Measurements from ENCODE around the gene OR10J4. TPM values are rescaled to one million over a fixed set of nuclear protein-coding genes. Genes with fewer than 3 reads are reported as not detected.

The OR10J4 gene
- polyA plus RNA-seq, 1 donor (not counting 4 experiments of a cell fraction or from before 2014, with no cell fraction given), result not detected

- Histone ChIP-seq H2AFZ (ENCODE audit: control insufficient read depth, low read length) (no peak overlapping the region), H4K20me1 (ENCODE audit: control insufficient read depth, extremely low read depth, insufficient read depth, low read length) (no peaks in the 10 kb centered on the region), H3K9me1 (ENCODE audit: control insufficient read depth, extremely low read depth, insufficient read depth, low read length) (no peaks in the 10 kb centered on the region), H3K27ac (ENCODE audit: control insufficient read depth, insufficient read depth, low read length) (no peak overlapping the region), H3K27me3 (ENCODE audit: control insufficient read depth, extremely low read depth, insufficient read depth, low read length) (no peaks in the 10 kb centered on the region), H3K36me3 (ENCODE audit: control insufficient read depth in 2 of 2, extremely low read depth in 1 of 2, insufficient read depth in 2 of 2, low read length in 2 of 2) (no peaks in the 10 kb centered on the region), H3K4me2 (ENCODE audit: control insufficient read depth, extremely low read depth, insufficient read depth, low read depth, low read length) (no peak overlapping the region), H3K79me2 (ENCODE audit: control insufficient read depth, insufficient read depth, low read length) (no peaks in the 10 kb centered on the region), H3K9me3 (ENCODE audit: control insufficient read depth, low read depth, low read length) (no peaks in the 10 kb centered on the region), H3K4me1 (ENCODE audit: control insufficient read depth, extremely low read depth, insufficient read depth, low read length) (no peaks in the 10 kb centered on the region), H3K4me3 (ENCODE audit: control insufficient read depth in 2 of 3, extremely low read depth in 1 of 3, insufficient read depth in 2 of 3, low read depth in 1 of 3, low read length in 3 of 3) (no peak overlapping the region), H3K9ac (ENCODE audit: control insufficient read depth, extremely low read depth, insufficient read depth, low read length) (no peak overlapping the region)
- no peak for DNase-seq (ENCODE audit: low read depth, low spot score)
- dilution Hi-C loops (cut with MboI; ENCODE audit: extremely low pct_ligation_motif_present, low sequenced_read_pairs), result no loop called here
- no peak for FAIRE-seq
- TF ChIP-seq CTCF (optimal IDR thresholded peaks at IDR 0.05 in 1 of 3, IDR thresholded peaks at IDR 0.05 in 1 of 3, conservative IDR thresholded peaks at IDR 0.05 in 1 of 3; ENCODE audit: extremely low read depth in 1 of 3, insufficient read depth in 2 of 3, low read length in 3 of 3) (no peak), EZH2 (IDR thresholded peaks at IDR 0.05; ENCODE audit: low read length) (no peak)
Observed at GRCh38 chr1:159428536-159428935, 3.5 kb upstream of the OR10J4 start.

GRCh38 chr1:159429074-159429861 lies 2.7 kb upstream of the OR10J4 start:
- dilution Hi-C loops (cut with MboI; ENCODE audit: extremely low pct_ligation_motif_present, low sequenced_read_pairs), result no loop called here
- H3K4me2 ChIP-seq (ENCODE audit: control insufficient read depth, extremely low read depth, insufficient read depth, low read depth, low read length), result no peak overlapping the region

More at GRCh38 chr1:159429074-159429861, 2.7 kb upstream of the OR10J4 start:
- Histone ChIP-seq H3K27me3 (ENCODE audit: control insufficient read depth, extremely low read depth, insufficient read depth, low read length) (no peaks in the 10 kb centered on the region), H2AFZ (ENCODE audit: control insufficient read depth, low read length) (no peak overlapping the region), H3K9me1 (ENCODE audit: control insufficient read depth, extremely low read depth, insufficient read depth, low read length) (no peaks in the 10 kb centered on the region), H3K9ac (ENCODE audit: control insufficient read depth, extremely low read depth, insufficient read depth, low read length) (no peak overlapping the region), H3K4me1 (ENCODE audit: control insufficient read depth, extremely low read depth, insufficient read depth, low read length) (no peaks in the 10 kb centered on the region), H3K27ac (ENCODE audit: control insufficient read depth, insufficient read depth, low read length) (no peak overlapping the region), H3K4me3 (ENCODE audit: control insufficient read depth in 2 of 3, extremely low read depth in 1 of 3, insufficient read depth in 2 of 3, low read depth in 1 of 3, low read length in 3 of 3) (no peak overlapping the region), H3K36me3 (ENCODE audit: control insufficient read depth in 2 of 2, extremely low read depth in 1 of 2, insufficient read depth in 2 of 2, low read length in 2 of 2) (no peaks in the 10 kb centered on the region), H3K79me2 (ENCODE audit: control insufficient read depth, insufficient read depth, low read length) (no peaks in the 10 kb centered on the region), H4K20me1 (ENCODE audit: control insufficient read depth, extremely low read depth, insufficient read depth, low read length) (no peaks in the 10 kb centered on the region), H3K9me3 (ENCODE audit: control insufficient read depth, low read depth, low read length) (no peaks in the 10 kb centered on the region)
- no peak for FAIRE-seq
- TF ChIP-seq CTCF (optimal IDR thresholded peaks at IDR 0.05 in 1 of 3, IDR thresholded peaks at IDR 0.05 in 1 of 3, conservative IDR thresholded peaks at IDR 0.05 in 1 of 3; ENCODE audit: extremely low read depth in 1 of 3, insufficient read depth in 2 of 3, low read length in 3 of 3) (no peak), EZH2 (IDR thresholded peaks at IDR 0.05; ENCODE audit: low read length) (no peak)
- DNase-seq (ENCODE audit: low read depth, low spot score), result no peak
